Stimulated activated naive CD4-positive, alpha-beta T cell (primary cell): Measurements from ENCODE around the gene RALBP1.
A peak's percentile ranks its signal among the peaks of the same experiment; 100 is the strongest.
"Not testable (repeated sequence)": the region's sequence is repeated elsewhere in the genome, so short reads cannot be mapped to it uniquely, and the experiment has no call there.

Source experiments
- DNase-seq, 6 experiments: peaks; one replicate each; lab custom pipeline; 2025; lab: John Stamatoyannopoulos, UW

RALBP1 gene

GRCh38 chr18:9474983-9475642, at the start of gene RALBP1:
Gene RALBP1, plus strand, starts transcription at chr18:9475513. Its CDS starts 37,533 bp downstream, at chr18:9513046.
- DNase-seq, result peak; percentile 92 to 98 (median 95)

- DNase-seq, result no peak
These were observed 48.6 kb upstream of the RALBP1 start for GRCh38 chr18:9426753-9427152.

GRCh38 chr18:9428301-9428706, 47.0 kb upstream of the RALBP1 start:
- DNase-seq, result no peak

- no peak for DNase-seq
These were observed 46.3 kb upstream of the RALBP1 start for GRCh38 chr18:9428862-9429661.

GRCh38 chr18:9429662-9429993, 45.7 kb upstream of the RALBP1 start:
- no peak for DNase-seq

GRCh38 chr18:9430315-9430714, 45.0 kb upstream of the RALBP1 start:
- not testable (repeated sequence) for DNase-seq

- DNase-seq, result no peak
These were observed 44.0 kb upstream of the RALBP1 start for GRCh38 chr18:9431296-9431695.

- not testable (repeated sequence) for DNase-seq
These were observed 42.2 kb upstream of the RALBP1 start for GRCh38 chr18:9433122-9433521.

- no peak for DNase-seq
These were observed 41.6 kb upstream of the RALBP1 start for GRCh38 chr18:9433671-9434121.

- no peak for DNase-seq
These were observed 41.1 kb upstream of the RALBP1 start for GRCh38 chr18:9434122-9434701.

- DNase-seq, result no peak
These were observed 40.3 kb upstream of the RALBP1 start for GRCh38 chr18:9435041-9435440.

- no peak for DNase-seq
These were observed 38.9 kb upstream of the RALBP1 start for GRCh38 chr18:9436206-9436929.

- no peak for DNase-seq
These were observed 38.3 kb upstream of the RALBP1 start for GRCh38 chr18:9437021-9437437.

GRCh38 chr18:9437672-9438071, 37.6 kb upstream of the RALBP1 start:
- DNase-seq, result no peak

GRCh38 chr18:9441061-9441460, 34.3 kb upstream of the RALBP1 start:
- no peak for DNase-seq

GRCh38 chr18:9444549-9444948, 30.8 kb upstream of the RALBP1 start:
- DNase-seq, result no peak

GRCh38 chr18:9446839-9447238, 28.5 kb upstream of the RALBP1 start:
- no peak for DNase-seq

GRCh38 chr18:9447334-9447733, 28.0 kb upstream of the RALBP1 start:
- no peak for DNase-seq

- DNase-seq, result no peak
These were observed 25.5 kb upstream of the RALBP1 start for GRCh38 chr18:9449600-9450414.

GRCh38 chr18:9450920-9451319, 24.4 kb upstream of the RALBP1 start:
- DNase-seq, result not testable (repeated sequence)

GRCh38 chr18:9453283-9453682, 22.0 kb upstream of the RALBP1 start:
- DNase-seq, result no peak
